Skin epidermis (tissue), 12 donors: ENCODE data around the gene GJA5.
"Not testable (repeated sequence)": the region's sequence is repeated elsewhere in the genome, so short reads cannot be mapped to it uniquely, and the experiment has no call there.

Source experiments
- H3K27ac ChIP-seq, 21 experiments: fragments of 200-600 bp; sonication (generic) in 11 of 21; one replicate each; pipeline ENCODE4 v1.5.0; 2020; ENCODE audit warnings: mild to moderate bottlenecking in 3 of 21, inconsistent platforms in 2 of 21, moderate library complexity in 2 of 21
- H3K4me3 ChIP-seq, 7 experiments: fragments of 200-600 bp; sonication (generic) in 2 of 7; one replicate each; pipeline ENCODE4 v1.5.0; 2020; ENCODE audit warnings: inconsistent platforms in 2 of 7, mild to moderate bottlenecking in 2 of 7, moderate library complexity in 1 of 7

Gene GJA5

DNA sequence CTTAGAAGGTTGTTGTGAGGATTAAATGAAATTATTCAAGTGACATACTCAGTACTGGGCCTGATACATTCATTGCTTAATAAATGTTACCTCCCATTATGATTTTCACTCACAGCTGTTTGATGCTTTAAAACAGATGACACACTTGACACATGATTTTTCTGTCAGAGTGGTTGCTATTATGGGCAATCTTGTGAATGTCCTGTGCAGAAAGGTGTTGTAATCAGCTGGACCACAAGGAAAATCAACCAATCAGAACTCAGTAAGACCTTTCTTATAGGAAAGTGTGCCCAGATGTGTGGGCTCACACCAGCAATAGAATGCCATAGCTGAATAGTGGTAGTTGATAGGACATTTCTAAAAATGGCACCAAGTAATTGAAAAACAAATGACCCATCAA, 23.5 kb downstream of the GJA5 start:
- Histone ChIP-seq H3K4me3 (no peak overlapping the region), H3K27ac (no peak overlapping the region)

DNA sequence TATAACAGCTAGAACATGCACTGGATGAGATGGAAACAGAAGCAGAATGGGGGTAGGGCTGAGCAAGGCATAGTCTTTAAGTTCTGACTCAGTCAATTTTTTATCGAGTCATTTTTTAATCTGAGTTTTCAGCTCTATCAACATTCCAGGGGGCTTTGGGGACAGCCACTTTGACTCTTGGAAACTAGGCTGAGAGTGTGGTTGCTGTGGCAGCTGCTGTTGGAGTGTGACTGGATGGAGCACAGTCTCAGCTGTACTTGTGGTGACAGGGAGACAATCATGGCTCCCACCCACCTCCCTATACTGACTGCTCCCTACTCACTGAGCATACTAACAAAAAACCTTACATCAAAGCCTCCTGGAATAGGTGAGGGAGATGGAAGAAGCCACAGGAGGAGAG, 25.0 kb downstream of the GJA5 start:
- Histone ChIP-seq H3K4me3 (no peak overlapping the region), H3K27ac (no peak overlapping the region)

DNA sequence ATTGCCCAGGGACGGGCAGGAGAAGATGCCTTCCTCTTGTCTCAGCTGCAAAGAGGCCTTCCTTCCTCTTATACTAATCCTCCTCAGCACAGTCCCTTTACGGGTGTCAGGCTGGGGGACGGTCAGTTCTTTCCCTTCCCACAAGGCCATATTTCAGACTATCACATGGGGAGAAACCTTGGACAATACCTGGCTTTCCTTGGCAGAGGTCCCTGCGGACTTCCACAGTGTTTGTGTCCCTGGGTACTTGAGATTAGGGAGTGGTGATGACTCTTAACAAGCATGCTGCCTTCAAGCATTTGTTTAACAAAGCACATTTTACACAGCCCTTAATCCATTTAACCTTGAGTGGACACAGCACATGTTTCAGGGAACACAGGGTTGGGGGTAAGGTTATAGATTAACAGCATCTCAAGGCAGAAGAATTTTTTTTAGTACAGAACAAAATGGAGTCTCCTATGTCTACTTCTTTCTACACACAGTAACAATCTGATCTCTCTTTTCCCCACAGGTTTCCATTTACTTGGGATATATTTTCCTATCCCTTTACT, 26.0 kb downstream of the GJA5 start:
- H3K27ac ChIP-seq = not testable (repeated sequence)

DNA sequence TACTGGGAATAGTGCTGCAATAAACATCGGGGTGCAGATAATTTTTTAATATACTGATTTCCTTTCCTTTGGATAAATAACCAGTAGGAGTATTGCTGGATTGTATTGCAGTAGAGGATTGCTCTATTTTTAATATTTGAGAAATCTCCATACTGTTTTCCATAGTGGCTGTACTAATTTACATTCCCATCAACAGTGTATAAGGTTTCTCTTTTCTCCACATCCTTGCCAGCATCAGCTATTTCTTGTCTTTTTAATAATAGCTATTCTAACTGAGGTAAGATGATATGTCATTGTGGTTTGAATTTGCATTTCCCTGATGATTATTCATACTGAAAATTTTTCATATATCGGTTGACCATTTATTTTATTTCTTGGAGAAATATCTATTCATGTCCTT, 31.1 kb downstream of the GJA5 start:
- Histone ChIP-seq H3K27ac (no peak overlapping the region), H3K4me3 (no peak overlapping the region)

More for the DNA sequence above, 26.0 kb downstream of the GJA5 start:
- not testable (repeated sequence) for H3K4me3 ChIP-seq

DNA sequence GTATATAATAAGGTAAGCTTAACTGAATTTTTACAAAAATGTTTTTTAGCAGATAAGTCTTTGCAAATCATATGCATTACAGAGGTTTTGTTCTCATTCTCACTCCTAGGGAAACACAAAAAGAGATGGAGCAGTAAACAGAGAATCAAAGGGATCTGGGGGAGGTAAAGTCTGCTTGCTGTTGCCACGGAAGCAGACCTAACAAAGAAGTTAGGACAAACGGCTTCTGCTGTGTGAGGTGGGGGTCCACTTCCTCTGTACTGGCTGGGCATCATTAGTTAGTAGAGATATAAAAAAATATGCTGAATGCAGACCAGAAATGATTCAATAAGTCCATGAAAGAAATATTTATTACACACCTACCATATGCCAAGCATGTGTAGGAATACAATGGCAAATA, 34.2 kb downstream of the GJA5 start:
- Histone ChIP-seq H3K4me3 (no peak overlapping the region), H3K27ac (no peak overlapping the region)

DNA sequence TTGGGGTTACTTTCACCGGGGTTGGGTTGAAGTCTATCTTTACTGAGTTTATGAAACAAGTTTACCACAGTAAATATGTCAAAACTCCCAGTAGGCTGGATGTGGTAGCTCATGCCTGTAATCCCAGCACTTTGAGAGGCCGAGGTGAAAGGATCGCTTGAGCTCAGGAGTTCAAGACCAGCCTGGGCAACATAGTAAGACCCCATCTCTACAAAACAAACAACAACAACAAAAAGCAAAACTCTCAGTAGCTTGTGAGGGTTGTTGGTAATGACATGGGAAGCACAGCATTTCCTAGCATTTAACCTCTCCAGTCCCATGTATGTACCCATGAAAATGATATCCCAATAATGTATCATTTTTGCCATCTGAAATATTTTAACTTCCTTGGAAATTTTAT, 34.7 kb downstream of the GJA5 start:
- Histone ChIP-seq H3K4me3 (no peak overlapping the region), H3K27ac (no peak overlapping the region)

DNA sequence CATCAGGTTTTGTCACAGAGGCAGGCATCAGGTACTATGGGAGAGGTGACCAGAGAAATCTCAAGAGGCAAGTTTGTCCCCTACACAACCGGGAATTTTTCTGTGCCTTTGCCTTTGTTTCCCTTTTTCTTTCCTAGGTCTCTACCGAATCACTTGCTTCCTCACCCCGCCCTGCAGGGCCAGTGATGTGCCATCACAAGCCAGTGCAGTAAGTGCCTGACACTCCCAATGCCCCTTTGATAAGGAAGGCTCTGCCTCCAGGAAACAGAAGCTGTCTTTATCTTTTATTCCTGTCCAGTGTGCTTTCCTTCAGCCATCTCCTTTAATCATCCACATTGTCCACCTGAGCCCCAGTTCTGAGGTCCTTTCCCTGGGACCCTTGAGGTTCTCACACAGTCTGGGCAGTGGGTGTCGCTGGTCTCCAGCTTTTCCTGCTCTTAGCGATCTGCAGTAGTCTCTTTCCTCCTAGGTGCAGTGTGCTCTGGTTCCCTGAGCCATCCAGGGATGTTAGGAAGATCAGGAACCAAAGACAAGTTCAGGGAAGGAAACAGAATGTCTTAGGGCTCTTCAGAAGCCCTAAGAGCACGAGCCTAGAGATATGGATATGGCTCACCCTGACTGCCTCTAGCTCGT, 36.6 kb downstream of the GJA5 start:
- no peak overlapping the region for H3K27ac ChIP-seq
- H3K4me3 ChIP-seq = no peak overlapping the region

DNA sequence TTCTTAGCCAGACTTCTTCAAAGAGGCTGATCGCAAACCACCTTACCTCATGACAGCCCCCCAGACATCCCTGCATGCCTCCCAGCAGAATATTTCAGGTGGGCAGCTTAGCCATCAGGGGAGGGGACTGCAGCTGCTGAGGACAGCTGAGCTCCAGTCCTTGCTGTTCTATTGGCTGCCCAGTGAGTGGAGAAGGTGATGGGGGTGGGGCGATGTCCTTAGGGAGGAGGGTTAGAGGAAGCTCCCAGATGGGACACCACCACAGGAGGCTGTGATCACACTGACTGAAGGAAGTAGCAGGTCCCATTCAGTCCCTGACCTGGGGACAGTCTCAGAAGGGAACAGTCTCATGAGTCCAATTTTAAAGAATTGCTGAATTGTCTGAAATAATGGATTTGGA, 38.3 kb downstream of the GJA5 start:
- Histone ChIP-seq H3K4me3 (no peak overlapping the region), H3K27ac (peak overlapping the region in 2 of 21 experiments; percentile 2 to 60)

DNA sequence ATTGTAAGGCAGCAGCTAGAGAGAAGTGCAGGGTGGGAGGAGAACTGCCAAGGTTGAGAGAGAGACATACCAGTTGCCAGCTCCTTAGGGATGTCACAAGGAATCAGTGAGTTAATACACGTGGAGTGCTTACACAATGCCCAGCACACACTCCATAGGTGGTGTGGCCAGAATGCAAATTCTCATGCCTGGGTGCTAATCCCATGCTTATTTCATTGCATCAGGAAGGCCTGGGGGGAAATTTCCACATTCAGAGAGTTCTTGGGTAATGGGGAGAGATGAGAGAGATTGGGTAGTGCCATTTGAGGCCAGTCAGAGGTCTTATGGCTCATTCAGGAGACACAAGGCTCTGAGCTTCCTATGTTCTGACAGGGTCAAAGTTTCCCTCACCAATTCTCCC, 38.7 kb downstream of the GJA5 start:
- H3K4me3 ChIP-seq = no peak overlapping the region
- H3K27ac ChIP-seq = peak overlapping the region in 2 of 21 experiments; percentile 2 to 60

DNA sequence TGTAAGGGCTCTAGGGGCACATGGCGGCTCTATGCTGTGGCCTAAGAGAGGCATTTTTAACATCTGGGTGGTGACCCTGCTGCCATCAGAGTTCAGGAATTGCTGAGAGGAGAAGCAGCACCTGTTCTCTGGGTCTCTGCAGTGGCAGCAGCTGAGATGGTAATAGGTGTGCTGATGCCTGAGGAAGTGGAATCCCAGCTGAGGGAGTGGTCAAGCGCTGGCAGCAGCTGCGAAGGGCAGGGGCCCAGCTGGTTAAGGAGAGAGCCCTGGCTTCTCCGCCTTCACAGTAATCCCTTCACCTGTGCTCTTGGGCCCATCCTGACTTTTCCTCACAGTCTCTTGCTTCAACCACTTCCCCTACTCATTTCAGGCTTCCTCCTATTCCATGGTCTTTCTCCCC, 39.8 kb downstream of the GJA5 start:
- H3K4me3 ChIP-seq = no peak overlapping the region
- peak overlapping the region in 1 of 21 experiments; percentile 54 for H3K27ac ChIP-seq

DNA sequence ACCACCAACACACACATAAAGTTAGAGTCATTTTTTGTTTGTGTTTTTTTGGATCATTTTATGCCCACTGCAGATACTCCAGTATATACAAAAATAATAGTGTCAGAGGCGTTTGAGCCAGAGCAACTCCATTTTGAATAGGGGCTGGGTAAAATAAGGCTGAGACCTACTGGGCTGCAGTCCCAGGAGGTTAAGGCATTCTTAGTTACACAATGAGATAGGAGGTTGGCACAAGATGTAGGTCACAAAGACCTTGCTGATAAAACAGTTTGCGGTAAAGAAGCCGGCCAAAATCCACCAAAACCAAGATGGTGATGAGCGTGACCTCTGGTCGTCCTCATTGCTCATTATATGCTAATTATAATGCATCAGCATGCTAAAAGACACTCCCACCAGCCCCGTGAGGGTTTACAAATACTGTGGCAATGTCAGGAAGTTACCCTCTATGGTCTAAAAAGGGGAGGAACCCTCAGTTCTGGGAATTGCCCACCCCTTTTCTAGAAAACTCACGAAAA, 40.6 kb downstream of the GJA5 start:
- H3K4me3 ChIP-seq = no peak overlapping the region
- H3K27ac ChIP-seq = peak overlapping the region in 3 of 21 experiments; percentile 22 to 85 (median 54)

DNA sequence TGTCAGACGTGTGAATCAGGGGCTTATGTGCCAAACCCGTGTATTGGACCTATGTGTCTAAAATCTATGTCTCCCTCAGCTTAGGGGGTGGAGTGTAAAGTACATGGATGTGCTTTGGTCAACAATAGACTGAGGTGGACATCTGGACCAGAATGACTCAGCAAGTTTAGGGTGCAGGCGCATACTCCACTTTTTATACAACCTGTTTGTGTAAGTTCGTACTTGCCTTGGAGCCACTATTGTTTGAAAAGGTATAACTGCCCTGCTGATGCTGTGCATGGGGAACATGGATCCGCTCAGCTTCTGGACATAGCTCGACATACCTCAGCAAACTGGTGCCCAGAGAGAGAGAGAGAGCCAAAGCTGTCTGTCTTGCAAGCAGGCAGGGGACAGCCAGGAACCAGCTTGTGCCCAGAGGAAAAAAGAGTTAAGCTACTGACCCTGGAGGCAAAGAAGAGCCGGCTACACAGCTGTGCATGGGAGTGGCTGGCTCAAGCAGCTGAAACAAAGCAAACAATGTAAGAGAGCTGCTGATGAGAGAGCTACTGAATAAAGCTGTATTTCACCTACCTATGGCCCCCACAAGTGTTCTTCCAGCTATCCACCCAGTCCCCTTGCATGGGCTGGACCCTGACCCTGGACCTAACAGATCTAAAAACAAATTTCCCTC, 41.2 kb downstream of the GJA5 start:
- Histone ChIP-seq H3K4me3 (no peak overlapping the region), H3K27ac (peak overlapping the region in 5 of 21 experiments; percentile 0 to 85 (median 64))

DNA sequence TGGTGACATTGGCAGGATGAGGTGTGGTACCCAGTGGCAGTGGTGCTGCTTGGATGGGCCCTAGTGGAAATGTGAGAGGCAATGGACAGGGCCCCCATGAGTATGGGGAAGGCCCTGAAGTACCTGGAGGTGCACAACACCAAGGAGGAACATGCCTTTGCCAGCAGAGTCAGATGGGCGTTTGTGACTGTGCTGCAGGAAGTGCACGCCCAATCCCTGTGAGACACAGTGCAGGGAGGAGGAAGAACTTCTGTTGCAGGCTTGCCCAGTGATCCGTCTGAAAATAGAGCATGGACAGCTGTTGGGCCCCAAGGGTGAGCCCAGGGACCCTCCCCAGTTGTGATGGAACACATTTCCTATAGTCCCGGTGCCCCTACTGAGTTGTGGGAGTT, 42.7 kb downstream of the GJA5 start:
- H3K4me3 ChIP-seq = no peak overlapping the region
- peak overlapping the region in 16 of 21 experiments; percentile 5 to 85 (median 68) for H3K27ac ChIP-seq

DNA sequence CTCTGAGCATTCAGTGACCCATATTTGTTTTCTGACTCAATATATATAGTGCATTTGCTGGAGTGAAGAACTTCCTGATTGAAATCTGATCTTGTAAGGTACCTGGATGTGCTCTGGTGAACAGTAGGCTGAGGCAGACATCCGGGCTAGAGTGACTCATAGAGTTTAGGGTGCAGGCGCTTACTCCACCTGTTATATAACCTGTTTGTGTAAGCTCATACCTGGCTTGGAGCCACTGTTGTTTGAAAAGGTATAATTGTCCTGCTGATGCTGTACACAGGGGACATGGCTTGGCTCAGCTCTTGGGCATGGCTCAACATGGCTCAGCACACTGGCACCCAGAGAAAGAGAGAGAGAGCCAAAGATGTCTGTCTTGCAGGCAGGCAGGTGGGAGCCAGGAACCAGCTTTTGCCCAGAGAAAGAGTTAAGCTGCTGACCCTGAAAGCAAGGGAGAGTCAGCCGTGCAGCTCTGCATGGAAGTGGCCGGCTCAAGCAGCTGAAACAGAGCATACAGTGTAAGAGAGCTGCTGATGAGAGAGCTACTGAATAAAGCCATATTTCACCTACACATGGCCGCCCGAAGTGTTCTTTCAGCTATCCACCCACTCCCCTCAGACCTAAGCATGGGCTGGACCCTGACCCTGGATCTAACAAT, 43.2 kb downstream of the GJA5 start:
- Histone ChIP-seq H3K4me3 (no peak overlapping the region), H3K27ac (peak overlapping the region in 16 of 21 experiments; percentile 5 to 85 (median 70))

DNA sequence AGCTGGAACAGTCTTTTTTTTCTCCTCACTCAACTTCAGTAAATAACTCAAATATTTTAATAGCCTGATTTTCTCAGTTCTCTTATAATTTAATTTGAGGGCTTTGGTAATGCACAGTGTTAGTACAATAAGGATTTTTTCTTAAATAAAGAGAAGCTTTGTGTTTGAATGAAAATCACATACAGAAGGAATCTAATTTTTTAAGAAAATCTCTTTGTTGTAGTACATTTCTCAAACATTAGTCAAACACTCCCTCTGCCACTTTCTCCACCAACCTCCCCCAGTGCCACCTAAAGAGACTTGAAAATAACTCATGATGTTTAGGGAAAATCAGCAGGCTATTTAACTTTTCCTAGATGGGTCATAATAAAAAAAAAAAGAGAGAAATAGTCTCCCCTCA, 47.8 kb downstream of the GJA5 start:
- H3K4me3 ChIP-seq = no peak overlapping the region
- no peak overlapping the region for H3K27ac ChIP-seq
